Upper lobe of left lung (tissue), 6 donors: ENCODE measurements around the gene RBP4. TPM values are rescaled to one million over a fixed set of nuclear protein-coding genes. Genes with fewer than 3 reads are reported as not detected.

Experiments used
- ATAC-seq, 2 donors: fragments of 200-7000 bp; cut with Tn5 transposase; one replicate each; pipeline ENCODE4 v1.9.1; 2022; ENCODE audit warnings: mild to moderate bottlenecking in 2 of 2, moderate library complexity in 2 of 2; ENCODE audit not compliant: low FRiP score in 2 of 2
- DNase-seq, 2 donors: peaks; one replicate each; pipeline ENCODE4 v3.0.0-alpha.2; 2019 to 2020
- H3K27ac ChIP-seq, 4 donors: fragments of 200-600 bp; sonication (generic); one replicate each; pipeline ENCODE4 v1.5.1; 2016 to 2019
- H3K27me3 ChIP-seq, 4 donors: fragments of 200-600 bp; sonication (generic); one replicate each; pipeline ENCODE4 v1.5.1; 2017 to 2019
- H3K36me3 ChIP-seq, 4 donors: fragments of 200-600 bp; sonication (generic); one replicate each; pipeline ENCODE4 v1.5.1; 2016 to 2019
- H3K4me1 ChIP-seq, 4 donors: fragments of 200-600 bp; sonication (generic); one replicate each; pipeline ENCODE4 v1.5.1; 2018 to 2019
- H3K4me3 ChIP-seq, 4 donors: fragments of 200-600 bp; sonication (generic); one replicate each; pipeline ENCODE4 v1.5.1; 2017 to 2019; ENCODE audit warnings: mild to moderate bottlenecking in 2 of 4, moderate library complexity in 1 of 4
- H3K9me3 ChIP-seq, 4 donors: fragments of 200-600 bp; sonication (generic); one replicate each; pipeline ENCODE4 v1.5.1; 2018 to 2019
- CTCF ChIP-seq, 6 experiments: fragments of 450-650 bp in 4 of 6; fragments of 200-600 bp in 2 of 6; sonication (generic) in 2 of 6; IDR thresholded peaks; one replicate each; pipeline ENCODE4 v1.5.1; 2016 to 2019; ENCODE audit warnings: antibody characterized with exemption in 6 of 6
- EP300 ChIP-seq, 4 donors: sonication (generic); formaldehyde crosslinking; IDR thresholded peaks; one replicate each; pipeline ENCODE4 v1.5.1; 2017; ENCODE audit warnings: antibody characterized with exemption in 4 of 4, control low read depth in 2 of 4
- POLR2A ChIP-seq, 4 donors: fragments of 450-650 bp; IDR thresholded peaks; one replicate each; pipeline ENCODE4 v1.5.1; 2016 to 2017; ENCODE audit warnings: antibody characterized with exemption in 4 of 4, mild to moderate bottlenecking in 2 of 4
- POLR2AphosphoS5 ChIP-seq, 2 donors: sonication (generic); formaldehyde crosslinking; IDR thresholded peaks; one replicate each; pipeline ENCODE4 v1.5.1; 2017; ENCODE audit warnings: antibody characterized with exemption in 2 of 2
- WGBS, 2 donors: methylation state at CpG; one replicate each; pipeline ENCODE4 v1.1.5; 2017 to 2018; 5-methylcytosine and 5-hydroxymethylcytosine counted together
- total RNA-seq, 6 donors: library from RNA; depleted of rRNA in 4 of 6; stranded (reverse); fragments of >200 nt in 4 of 6; gene quantifications; one replicate each; pipeline versions ENCODE4 v1.1.0 to v1.2.1, GENCODE V29; 2016 to 2021
- donor health status: DM: no; HTN: no; CAD: no; lungs with moderate emphysema.
- donor health status: DM: no; HTN: yes; CAD: no; lungs with severe emphysema.

Gene RBP4
- total RNA-seq, 6 donors from 2014 or later, result 11.5 to 50.7 (median 28.3) TPM

- H3K4me1 ChIP-seq, result peaks cover 12 to 16% (median 15%) of the 10 kb centered on the region in 4 donors
- DNase-seq, result no peak
- no peak for ATAC-seq
- no peak for TF ChIP-seq CTCF (IDR thresholded peaks at IDR 0.05)
- TF ChIP-seq POLR2A (IDR thresholded peaks at IDR 0.05), result no peak
- no peak for TF ChIP-seq EP300 (IDR thresholded peaks at IDR 0.05)
- no peak for TF ChIP-seq POLR2AphosphoS5 (IDR thresholded peaks at IDR 0.05)
- H3K27ac ChIP-seq, result no peak overlapping the region
- H3K4me3 ChIP-seq, result no peak overlapping the region
- H3K36me3 ChIP-seq, result no peaks in the 10 kb centered on the region
- peaks cover 0 to 18% (median 6%) of the 10 kb centered on the region in 4 donors for H3K27me3 ChIP-seq
- no peaks in the 10 kb centered on the region for H3K9me3 ChIP-seq
- 60 to 71% methylated on average over 1 of the region's 1 CpG for WGBS, 2 donors
These were observed 1.7 kb downstream of the RBP4 start for GRCh38 chr10:93599335-93599734.

- Histone ChIP-seq H3K27ac (no peak overlapping the region), H3K27me3 (peaks cover 0 to 18% (median 6%) of the 10 kb centered on the region in 4 donors), H3K9me3 (no peaks in the 10 kb centered on the region), H3K4me3 (no peak overlapping the region), H3K36me3 (no peaks in the 10 kb centered on the region), H3K4me1 (peaks cover 12 to 16% (median 15%) of the 10 kb centered on the region in 4 donors)
- 81 to 91% methylated on average over 5 of the region's 5 CpGs for WGBS, 2 donors
- TF ChIP-seq POLR2A (IDR thresholded peaks at IDR 0.05) (no peak), POLR2AphosphoS5 (IDR thresholded peaks at IDR 0.05) (no peak), EP300 (IDR thresholded peaks at IDR 0.05) (no peak), CTCF (IDR thresholded peaks at IDR 0.05) (no peak)
- DNase-seq (no peak), ATAC-seq (no peak)
These were observed 2.9 kb downstream of the RBP4 start for GRCh38 chr10:93598157-93598556.

GRCh38 chr10:93597075-93597599 lies 3.9 kb downstream of the RBP4 start:
- no peak for ATAC-seq
- no peak for TF ChIP-seq POLR2AphosphoS5 (IDR thresholded peaks at IDR 0.05)
- no peak for TF ChIP-seq POLR2A (IDR thresholded peaks at IDR 0.05)
- no peak for TF ChIP-seq EP300 (IDR thresholded peaks at IDR 0.05)
- no peak for TF ChIP-seq CTCF (IDR thresholded peaks at IDR 0.05)
- H3K36me3 ChIP-seq, result no peaks in the 10 kb centered on the region

GRCh38 chr10:93596539-93596938 lies 4.5 kb downstream of the RBP4 start:
- no peak for DNase-seq
- peak in 1 of 2 donors; percentile 32 for ATAC-seq
- no peaks in the 10 kb centered on the region for H3K36me3 ChIP-seq
- no peaks in the 10 kb centered on the region for H3K9me3 ChIP-seq
- no peak overlapping the region for H3K27ac ChIP-seq
- peaks cover 0 to 12% (median 6%) of the 10 kb centered on the region in 4 donors for H3K27me3 ChIP-seq
- peaks cover 12 to 18% (median 15%) of the 10 kb centered on the region in 4 donors for H3K4me1 ChIP-seq
- TF ChIP-seq POLR2AphosphoS5 (IDR thresholded peaks at IDR 0.05), result no peak
- no peak for TF ChIP-seq CTCF (IDR thresholded peaks at IDR 0.05)
- TF ChIP-seq EP300 (IDR thresholded peaks at IDR 0.05), result no peak
- TF ChIP-seq POLR2A (IDR thresholded peaks at IDR 0.05), result no peak
- WGBS, 2 donors, result 93% methylated on average over 4 of the region's 4 CpGs
- no peak overlapping the region for H3K4me3 ChIP-seq

More at GRCh38 chr10:93597075-93597599, 3.9 kb downstream of the RBP4 start:
- H3K4me1 ChIP-seq, result peaks cover 12 to 17% (median 15%) of the 10 kb centered on the region in 4 donors
- H3K9me3 ChIP-seq, result no peaks in the 10 kb centered on the region
- no peak overlapping the region for H3K4me3 ChIP-seq
- no peak overlapping the region for H3K27ac ChIP-seq
- WGBS, 2 donors, result 85 to 100% methylated on average over 1 of the region's 1 CpG
- no peak for DNase-seq
- peaks cover 0 to 14% (median 6%) of the 10 kb centered on the region in 4 donors for H3K27me3 ChIP-seq
